Calu3 (cell line): Measurements from ENCODE around the gene RAP1GAP2. TPM values are rescaled to one million over a fixed set of nuclear protein-coding genes. Genes with fewer than 3 reads are reported as not detected.
"Not testable (repeated sequence)": the region's sequence is repeated elsewhere in the genome, so short reads cannot be mapped to it uniquely, and the experiment has no call there.

Experiments
- BruUV-seq: library from RNA; stranded (reverse); fragments of 400-500 nt; replicated peaks from 2 replicates; lab custom pipeline; 2021; lab: Mats Ljungman, UMichigan
- CTCF ChIA-PET: fragments of 300-600 bp; sonication (Branson Sonifier 250); formaldehyde crosslinking; loops from one replicate; lab custom pipeline; 2022; ENCODE audit warnings: antibody characterized with exemption; lab: Charles Lee
- DNase-seq: peaks from one replicate; pipeline ENCODE4 v3.0.0; 2022
- H3K27ac Mint-ChIP-seq: one replicate; pipeline ENCODE4 v1.8.0; 2022; ENCODE audit warnings: mixed read lengths; ENCODE audit not compliant: unreplicated experiment
- H3K27me3 Mint-ChIP-seq: one replicate; pipeline ENCODE4 v1.8.0; 2022; ENCODE audit warnings: mixed read lengths; ENCODE audit not compliant: unreplicated experiment
- H3K36me3 Mint-ChIP-seq: one replicate; pipeline ENCODE4 v1.8.0; 2022; ENCODE audit warnings: mild to moderate bottlenecking, moderate library complexity, mixed read lengths; ENCODE audit not compliant: insufficient read depth, unreplicated experiment
- H3K4me1 Mint-ChIP-seq: one replicate; pipeline ENCODE4 v1.8.0; 2022; ENCODE audit warnings: mild to moderate bottlenecking, low read depth, mixed read lengths; ENCODE audit not compliant: unreplicated experiment
- H3K4me3 Mint-ChIP-seq: one replicate; pipeline ENCODE4 v1.8.0; 2022; ENCODE audit warnings: mild to moderate bottlenecking, low read depth, moderate library complexity, mixed read lengths; ENCODE audit not compliant: unreplicated experiment
- H3K9me3 Mint-ChIP-seq: one replicate; pipeline ENCODE4 v1.8.0; 2022; ENCODE audit warnings: low read depth, mixed read lengths; ENCODE audit not compliant: unreplicated experiment
- CTCF ChIP-seq: fragments of 200-600 bp; IDR thresholded peaks from one replicate; pipeline ENCODE4 v1.8.0; 2022; ENCODE audit warnings: antibody characterized with exemption; ENCODE audit not compliant: unreplicated experiment
- intact Hi-C: fragments of 100-400 bp; cut with micrococcal nuclease; formaldehyde crosslinking; loops from one replicate; pipeline ENCODE4 v1.10.0; 2022; ENCODE audit not compliant: unreplicated experiment
- total RNA-seq: library from RNA; stranded (reverse); gene quantifications from 2 replicates; pipeline ENCODE4 v1.2.3, GENCODE V29; 2022

The RAP1GAP2 gene
- total RNA-seq, 1 experiment from 2014 or later, result 38.4 TPM

- CTCF ChIA-PET, result interaction anchor here (0.7 kb wide), 1 partner anchor 587 kb away, joined by 4 read pairs; the partner anchor contains the start of genes CTNS and SHPK
- BruUV-seq, result no TSS peak
- Mint-ChIP-seq H3K4me3 (peak overlapping the region; percentile 92), H3K4me1 (no peaks in the 10 kb centered on the region), H3K27ac (peak overlapping the region; percentile 64), H3K27me3 (no peaks in the 10 kb centered on the region), H3K9me3 (no peaks in the 10 kb centered on the region), H3K36me3 (peaks cover 9% of the 10 kb centered on the region)
- TF ChIP-seq CTCF, result peak; percentile 41
- intact Hi-C loops, result loop anchor here (5.0 to 10.0 kb wide), 2 partner anchors 286 to 598 kb away; no protein-coding TSS in a partner anchor
- peak; percentile 95 for DNase-seq
These were observed 252.7 kb downstream of the RAP1GAP2 start for GRCh38 chr17:3048727-3049471.

GRCh38 chr17:3049705-3050295 lies 253.6 kb downstream of the RAP1GAP2 start:
- intact Hi-C loops, result loop anchor here (5.0 to 10.0 kb wide), 2 partner anchors 285 to 598 kb away; no protein-coding TSS in a partner anchor
- CTCF ChIA-PET, result no interaction called here
- no peaks in the 10 kb centered on the region for H3K4me1 Mint-ChIP-seq

GRCh38 chr17:3054868-3055267 lies 258.6 kb downstream of the RAP1GAP2 start:
- intact Hi-C loops, H3K4me3 Mint-ChIP-seq, H3K36me3 Mint-ChIP-seq, BruUV-seq, H3K9me3 Mint-ChIP-seq, H3K4me1 Mint-ChIP-seq, CTCF ChIA-PET, H3K27me3 Mint-ChIP-seq, DNase-seq, H3K27ac Mint-ChIP-seq: not testable (repeated sequence)

More at GRCh38 chr17:3049705-3050295, 253.6 kb downstream of the RAP1GAP2 start:
- DNase-seq, result no peak
- no peak overlapping the region for H3K27ac Mint-ChIP-seq
- no TSS peak for BruUV-seq
- no peaks in the 10 kb centered on the region for H3K9me3 Mint-ChIP-seq
- H3K27me3 Mint-ChIP-seq, result no peaks in the 10 kb centered on the region
- H3K4me3 Mint-ChIP-seq, result peak overlapping the region; percentile 92
- no peak for TF ChIP-seq CTCF
- H3K36me3 Mint-ChIP-seq, result peaks cover 9% of the 10 kb centered on the region

- BruUV-seq, H3K9me3 Mint-ChIP-seq, H3K4me1 Mint-ChIP-seq, intact Hi-C loops, CTCF ChIA-PET, H3K27ac Mint-ChIP-seq, H3K27me3 Mint-ChIP-seq, H3K36me3 Mint-ChIP-seq, DNase-seq, H3K4me3 Mint-ChIP-seq: not testable (repeated sequence)
These were observed 266.7 kb downstream of the RAP1GAP2 start for GRCh38 chr17:3062824-3063377.

- H3K27ac Mint-ChIP-seq, H3K4me3 Mint-ChIP-seq, intact Hi-C loops, DNase-seq, CTCF ChIA-PET, BruUV-seq, H3K4me1 Mint-ChIP-seq, H3K36me3 Mint-ChIP-seq, H3K27me3 Mint-ChIP-seq, H3K9me3 Mint-ChIP-seq: not testable (repeated sequence)
These were observed 267.3 kb downstream of the RAP1GAP2 start, which contains the start of gene OR1D5 for GRCh38 chr17:3063507-3063906. Gene OR1D5, minus strand, starts transcription at chr17:3063607. Its CDS starts 0 bp downstream, at chr17:3063607.

- DNase-seq, result peak; percentile 13
- H3K9me3 Mint-ChIP-seq, BruUV-seq, intact Hi-C loops, H3K27ac Mint-ChIP-seq, H3K4me3 Mint-ChIP-seq, H3K4me1 Mint-ChIP-seq, H3K36me3 Mint-ChIP-seq, H3K27me3 Mint-ChIP-seq, CTCF ChIA-PET: not testable (repeated sequence)
These were observed 269.0 kb downstream of the RAP1GAP2 start for GRCh38 chr17:3065192-3065591.

- H3K36me3 Mint-ChIP-seq, CTCF ChIA-PET, H3K4me3 Mint-ChIP-seq, intact Hi-C loops, H3K27ac Mint-ChIP-seq, BruUV-seq, H3K9me3 Mint-ChIP-seq, DNase-seq, H3K4me1 Mint-ChIP-seq: not testable (repeated sequence)
- peaks cover 32% of the 10 kb centered on the region for H3K27me3 Mint-ChIP-seq
These were observed 277.6 kb downstream of the RAP1GAP2 start for GRCh38 chr17:3073850-3074249.
